CD4-positive, alpha-beta T cell treated with Interferon gamma for 1 hour (primary cell): ENCODE measurements around the gene HAUS3.
"Not testable (repeated sequence)": the region's sequence is repeated elsewhere in the genome, so short reads cannot be mapped to it uniquely, and the experiment has no call there.

Experiments used
- DNase-seq: peaks from one replicate; pipeline ENCODE4 v3.0.0-alpha.2; 2020

HAUS3 gene

GRCh38 chr4:2212831-2213230 is 29.1 kb downstream of the HAUS3 start:
- DNase-seq = no peak

- DNase-seq = not testable (repeated sequence)
Observed at GRCh38 chr4:2202789-2203188, 39.1 kb downstream of the HAUS3 start.

- no peak for DNase-seq
Observed at GRCh38 chr4:2194496-2194895, 47.4 kb downstream of the HAUS3 start.

- DNase-seq = no peak
Observed at GRCh38 chr4:2193326-2193725, 48.6 kb downstream of the HAUS3 start.

GRCh38 chr4:2186865-2187172 is 55.1 kb downstream of the HAUS3 start:
- DNase-seq = no peak

- no peak for DNase-seq
Observed at GRCh38 chr4:2186133-2186864, 55.6 kb downstream of the HAUS3 start.

- no peak for DNase-seq
Observed at GRCh38 chr4:2183394-2183793, 58.5 kb downstream of the HAUS3 start.

GRCh38 chr4:2182994-2183393 is 58.9 kb downstream of the HAUS3 start:
- no peak for DNase-seq

- no peak for DNase-seq
Observed at GRCh38 chr4:2180410-2180809, 61.5 kb downstream of the HAUS3 start.

GRCh38 chr4:2179717-2180116 is 62.2 kb downstream of the HAUS3 start:
- no peak for DNase-seq

- no peak for DNase-seq
Observed at GRCh38 chr4:2178986-2179385, 62.9 kb downstream of the HAUS3 start.
